Measurements from ENCODE around the gene KRTAP10-1. TPM values are rescaled to one million over a fixed set of nuclear protein-coding genes. Genes with fewer than 3 reads are reported as not detected.

KRTAP10-1 gene
- polyA plus RNA-seq, 2 of the 4 experiments (the other 2 are of a cell fraction) = not detected

GRCh38 chr21:44525391-44526095, 14.5 kb downstream of the KRTAP10-1 start:
- POLR2A ChIA-PET = interaction anchor here (0.7 kb wide), 1 partner anchor 9 kb away, joined by 3 read pairs; no protein-coding TSS in a partner anchor

More at GRCh38 chr21:44525391-44526095, 14.5 kb downstream of the KRTAP10-1 start:
- Histone ChIP-seq H3K4me3 (no peak overlapping the region), H3K4me2 (no peak overlapping the region), H3K27ac (no peak overlapping the region), H3K9me3 (no peaks in the 10 kb centered on the region), H3K4me1 (no peaks in the 10 kb centered on the region)
- DNase-seq (ENCODE audit: low read depth in 1 of 2, low spot score in 1 of 2) = no peak
- no peak for FAIRE-seq
- no peak for ATAC-seq
- TF ChIP-seq, protein P1, sequence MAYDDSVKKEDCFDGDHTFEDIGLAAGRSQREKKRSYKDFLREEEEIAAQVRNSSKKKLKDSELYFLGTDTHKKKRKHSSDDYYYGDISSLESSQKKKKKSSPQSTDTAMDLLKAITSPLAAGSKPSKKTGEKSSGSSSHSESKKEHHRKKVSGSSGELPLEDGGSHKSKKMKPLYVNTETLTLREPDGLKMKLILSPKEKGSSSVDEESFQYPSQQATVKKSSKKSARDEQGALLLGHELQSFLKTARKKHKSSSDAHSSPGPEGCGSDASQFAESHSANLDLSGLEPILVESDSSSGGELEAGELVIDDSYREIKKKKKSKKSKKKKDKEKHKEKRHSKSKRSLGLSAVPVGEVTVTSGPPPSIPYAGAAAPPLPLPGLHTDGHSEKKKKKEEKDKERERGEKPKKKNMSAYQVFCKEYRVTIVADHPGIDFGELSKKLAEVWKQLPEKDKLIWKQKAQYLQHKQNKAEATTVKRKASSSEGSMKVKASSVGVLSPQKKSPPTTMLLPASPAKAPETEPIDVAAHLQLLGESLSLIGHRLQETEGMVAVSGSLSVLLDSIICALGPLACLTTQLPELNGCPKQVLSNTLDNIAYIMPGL (CRISPR knock-in tag; IDR thresholded peaks at IDR 0.05; ENCODE audit: borderline replicate concordance) = no peak
- TF ChIP-seq KDM1A (IDR thresholded peaks at IDR 0.05; ENCODE audit: low read depth) = no peak
- no peak for TF ChIP-seq GATA3 (IDR thresholded peaks at IDR 0.05; ENCODE audit: borderline replicate concordance)
- no peak for TF ChIP-seq ZSCAN20 (CRISPR knock-in tag; IDR thresholded peaks at IDR 0.05)
- TF ChIP-seq ZNF302 (CRISPR knock-in tag; IDR thresholded peaks at IDR 0.05) = no peak
- no peak for TF ChIP-seq FOSB (CRISPR knock-in tag; IDR thresholded peaks at IDR 0.05)
- TF ChIP-seq ZFP36 (IDR thresholded peaks at IDR 0.05; ENCODE audit: borderline replicate concordance, partially characterized antibody) = no peak
- TF ChIP-seq BCL3 (IDR thresholded peaks at IDR 0.05) = no peak
- no peak for TF ChIP-seq REST (IDR thresholded peaks at IDR 0.05)
- no peak for TF ChIP-seq TFCP2L1 (CRISPR knock-in tag; IDR thresholded peaks at IDR 0.05)
- no peak for TF ChIP-seq HDAC2 (IDR thresholded peaks at IDR 0.05)
- TF ChIP-seq, protein P2, sequence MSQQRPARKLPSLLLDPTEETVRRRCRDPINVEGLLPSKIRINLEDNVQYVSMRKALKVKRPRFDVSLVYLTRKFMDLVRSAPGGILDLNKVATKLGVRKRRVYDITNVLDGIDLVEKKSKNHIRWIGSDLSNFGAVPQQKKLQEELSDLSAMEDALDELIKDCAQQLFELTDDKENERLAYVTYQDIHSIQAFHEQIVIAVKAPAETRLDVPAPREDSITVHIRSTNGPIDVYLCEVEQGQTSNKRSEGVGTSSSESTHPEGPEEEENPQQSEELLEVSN (IDR thresholded peaks at IDR 0.05; ENCODE audit: borderline replicate concordance, low read depth) = no peak
- no peak for TF ChIP-seq EP300 (IDR thresholded peaks at IDR 0.05)
- TF ChIP-seq, protein P3, sequence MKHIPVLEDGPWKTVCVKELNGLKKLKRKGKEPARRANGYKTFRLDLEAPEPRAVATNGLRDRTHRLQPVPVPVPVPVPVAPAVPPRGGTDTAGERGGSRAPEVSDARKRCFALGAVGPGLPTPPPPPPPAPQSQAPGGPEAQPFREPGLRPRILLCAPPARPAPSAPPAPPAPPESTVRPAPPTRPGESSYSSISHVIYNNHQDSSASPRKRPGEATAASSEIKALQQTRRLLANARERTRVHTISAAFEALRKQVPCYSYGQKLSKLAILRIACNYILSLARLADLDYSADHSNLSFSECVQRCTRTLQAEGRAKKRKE (CRISPR knock-in tag; IDR thresholded peaks at IDR 0.05; ENCODE audit: low read depth) = no peak
- no peak for TF ChIP-seq FOSL2 (IDR thresholded peaks at IDR 0.05)
- TF ChIP-seq FOSL2 (CRISPR knock-in tag; IDR thresholded peaks at IDR 0.05) = no peak
- no peak for TF ChIP-seq ZC3H11A (IDR thresholded peaks at IDR 0.05)
- no peak for TF ChIP-seq RCOR1 (IDR thresholded peaks at IDR 0.05; ENCODE audit: low read depth, low read length)
- WGBS (ENCODE audit: missing lambda C conversion rate) = 74% methylated on average over 15 of the region's 20 CpGs
- CTCF ChIA-PET = interaction anchor here (2.2 kb wide), 1 partner anchor 15 kb away, joined by 5 read pairs; no protein-coding TSS in a partner anchor

Data from A549 (cell line).